KG1 (cell line): ENCODE data around the gene SMIM36.
"Not testable (repeated sequence)": the region's sequence is repeated elsewhere in the genome, so short reads cannot be mapped to it uniquely, and the experiment has no call there.

ENCODE experiments used
- DNase-seq: peaks from one replicate; lab custom pipeline; 2025; lab: John Stamatoyannopoulos, UW

Gene SMIM36

DNA sequence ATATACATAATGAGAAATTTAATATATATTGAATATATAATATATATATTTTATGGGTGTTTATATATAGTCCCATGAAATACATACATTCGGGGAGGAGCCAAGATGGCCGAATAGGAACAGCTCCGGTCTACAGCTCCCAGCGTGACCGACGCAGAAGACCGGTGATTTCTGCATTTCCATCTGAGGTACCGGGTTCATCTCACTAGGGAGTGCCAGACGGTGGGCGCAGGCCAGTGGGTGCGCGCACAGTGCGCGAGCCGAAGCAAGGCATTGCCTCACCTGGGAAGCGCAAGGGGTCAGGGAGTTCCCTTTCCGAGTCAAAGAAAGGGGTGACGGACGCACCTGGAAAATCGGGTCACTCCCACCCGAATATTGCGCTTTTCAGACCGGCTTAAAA, 9.6 kb downstream of the SMIM36 start:
- not testable (repeated sequence) for DNase-seq

GRCh38 chr17:55500103-55500502, 11.1 kb downstream of the SMIM36 start:
- no peak for DNase-seq

- DNase-seq: no peak
Observed at GRCh38 chr17:55496094-55496881, 15.0 kb downstream of the SMIM36 start.

DNA sequence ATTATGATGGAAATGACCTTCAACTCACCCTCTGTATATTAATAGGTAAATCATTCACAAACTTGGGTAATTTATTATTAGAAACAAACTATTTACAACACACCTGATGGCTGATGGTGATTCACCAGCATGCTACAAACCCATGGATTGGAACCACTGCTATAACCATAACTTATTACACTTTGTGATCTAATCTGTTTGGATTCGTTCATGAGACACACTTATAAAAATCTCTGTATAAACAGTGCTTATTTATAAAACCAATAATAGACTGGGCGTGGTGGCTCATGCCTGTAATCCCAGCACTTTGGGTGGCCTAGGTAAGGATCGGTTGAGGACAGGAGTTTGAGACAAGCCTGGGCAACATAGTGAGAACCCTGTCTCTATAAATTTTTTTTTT, 16.0 kb downstream of the SMIM36 start:
- no peak for DNase-seq

DNA sequence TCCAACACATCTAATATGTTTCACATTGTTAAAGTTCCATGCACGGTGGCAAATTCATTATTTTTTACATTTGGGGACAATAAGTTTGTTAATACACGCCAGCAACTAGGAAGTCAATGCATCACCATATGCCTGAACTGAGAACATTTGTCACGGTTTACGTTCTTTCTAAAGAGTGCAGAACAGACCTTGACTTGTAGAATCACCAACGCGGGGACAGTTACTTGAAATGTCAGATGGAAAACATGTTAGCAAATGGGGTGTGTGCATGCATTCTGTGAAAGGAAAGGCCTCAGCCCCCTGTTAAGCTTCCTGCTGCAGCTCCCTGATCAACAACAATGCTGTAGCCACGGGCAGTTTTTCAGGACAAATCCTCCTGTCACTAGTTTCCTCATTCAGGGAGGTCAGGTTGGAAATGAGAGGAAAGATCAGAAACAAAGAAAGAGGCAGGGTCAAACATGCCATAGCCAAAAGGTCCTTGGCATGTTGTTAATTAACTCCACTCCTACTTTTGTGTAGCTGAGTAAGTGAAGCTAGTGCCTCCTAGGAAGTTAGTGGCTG, 18.4 kb downstream of the SMIM36 start:
- DNase-seq: no peak

DNA sequence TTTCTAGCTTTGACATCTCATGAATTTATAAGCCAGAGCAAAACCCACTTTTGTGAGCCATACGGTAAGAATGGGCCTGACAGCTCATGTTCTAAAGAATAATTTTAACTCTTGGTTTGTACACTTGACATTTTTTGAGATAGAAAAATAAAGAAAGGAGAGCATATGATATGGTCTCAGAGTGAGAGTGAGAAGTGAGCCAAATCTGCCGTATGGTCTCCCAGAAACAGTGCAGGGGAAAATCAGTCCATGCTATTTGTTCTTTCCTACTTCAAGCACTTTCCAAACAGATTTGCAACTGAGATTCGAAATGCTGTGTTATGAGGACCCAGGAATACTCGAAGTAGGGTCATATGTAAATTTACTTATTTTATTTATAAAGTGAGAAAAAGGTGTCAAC, 20.9 kb downstream of the SMIM36 start:
- DNase-seq: no peak

DNA sequence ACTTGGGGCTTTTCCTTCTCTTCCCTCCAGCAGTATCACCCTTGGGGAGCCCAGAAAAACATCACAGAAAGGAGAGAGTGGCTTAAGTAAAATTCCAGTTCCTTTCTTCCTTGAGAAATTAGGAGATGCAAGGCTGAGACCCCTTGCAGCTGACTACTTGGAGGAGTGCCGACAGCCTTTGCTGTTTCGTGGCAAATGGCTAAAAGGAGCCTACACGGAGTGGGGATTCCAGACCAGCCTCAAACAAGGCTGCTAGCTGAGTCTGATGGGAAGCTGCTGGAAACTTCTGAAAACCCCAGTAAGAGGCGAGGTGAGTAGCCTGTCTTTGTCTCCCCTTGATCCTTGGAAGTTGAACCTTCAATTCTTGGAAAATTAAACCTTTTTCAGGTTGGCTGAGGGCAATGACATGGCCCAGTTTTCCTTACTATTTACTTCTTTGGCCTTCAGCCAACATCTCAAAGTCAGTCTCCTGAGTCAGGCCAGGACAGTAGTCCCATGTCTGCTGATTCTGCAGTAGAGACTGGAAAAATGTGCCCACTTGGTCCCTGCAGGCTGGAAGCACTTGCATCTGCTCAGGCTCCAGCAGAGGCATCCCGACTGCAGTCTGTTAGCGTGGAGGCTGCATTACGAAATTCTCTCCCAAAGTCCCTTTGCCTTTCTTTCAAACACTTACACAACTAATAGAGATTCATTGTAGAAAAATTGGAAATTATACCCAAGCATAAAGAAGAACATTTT, 23.4 kb downstream of the SMIM36 start:
- no peak for DNase-seq

DNA sequence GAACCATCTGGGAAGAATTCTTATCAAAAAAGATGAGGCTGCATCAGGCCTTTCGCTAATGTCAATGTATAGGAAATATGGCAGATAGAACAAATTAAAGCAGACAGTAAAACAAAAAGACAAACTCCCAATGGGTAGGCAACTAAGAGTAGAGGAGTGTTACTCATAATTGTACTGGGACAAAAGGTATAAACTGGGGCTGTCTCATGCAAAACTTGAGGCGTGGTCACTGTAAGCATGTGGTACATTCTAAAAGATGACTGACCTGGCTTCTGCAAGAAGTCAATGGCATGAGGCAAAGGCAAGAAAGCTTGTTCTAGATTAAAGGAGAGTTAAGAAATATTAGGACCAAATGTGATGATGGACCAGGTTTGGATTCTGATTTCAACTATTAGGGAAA, 26.7 kb downstream of the SMIM36 start:
- DNase-seq: no peak

DNA sequence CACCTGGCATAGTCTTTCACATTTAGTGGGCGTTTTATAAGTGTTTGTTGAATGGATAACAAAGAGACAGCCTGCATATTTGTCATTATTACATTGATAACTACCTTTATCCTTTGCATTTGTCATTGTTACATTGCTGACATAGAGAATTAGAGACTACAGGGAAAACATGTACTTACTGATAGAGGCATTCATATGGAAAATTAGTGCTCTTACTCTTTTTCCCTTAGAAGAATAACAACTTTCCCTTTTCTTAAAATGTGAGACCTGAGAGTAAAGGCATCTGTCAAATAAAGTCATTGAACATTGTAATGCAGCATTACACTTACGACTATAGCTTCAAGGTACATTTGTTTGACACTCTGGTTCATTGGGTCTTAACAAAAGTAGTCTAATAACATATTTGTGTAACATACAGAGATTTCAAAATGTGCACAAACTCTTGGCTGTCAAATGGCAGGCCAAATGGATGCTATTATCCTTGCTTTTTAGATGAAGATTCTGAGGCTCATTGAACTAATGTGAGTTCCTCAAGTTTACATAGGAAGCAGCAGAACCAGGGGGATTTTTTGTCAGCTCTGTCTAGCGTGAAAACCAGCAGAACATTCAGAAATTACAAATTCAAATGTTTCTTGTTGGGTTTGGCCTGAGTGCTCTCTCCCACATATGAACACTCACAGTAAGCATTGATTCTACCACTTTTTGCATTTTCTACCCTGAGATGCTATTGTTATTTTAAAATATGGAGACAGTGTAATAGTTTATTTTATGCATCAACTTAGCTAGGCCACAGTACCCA, 28.5 kb downstream of the SMIM36 start:
- no peak for DNase-seq

GRCh38 chr17:55480631-55481315, 30.5 kb downstream of the SMIM36 start:
- DNase-seq: no peak

GRCh38 chr17:55479903-55480302, 31.3 kb downstream of the SMIM36 start:
- DNase-seq: no peak

DNA sequence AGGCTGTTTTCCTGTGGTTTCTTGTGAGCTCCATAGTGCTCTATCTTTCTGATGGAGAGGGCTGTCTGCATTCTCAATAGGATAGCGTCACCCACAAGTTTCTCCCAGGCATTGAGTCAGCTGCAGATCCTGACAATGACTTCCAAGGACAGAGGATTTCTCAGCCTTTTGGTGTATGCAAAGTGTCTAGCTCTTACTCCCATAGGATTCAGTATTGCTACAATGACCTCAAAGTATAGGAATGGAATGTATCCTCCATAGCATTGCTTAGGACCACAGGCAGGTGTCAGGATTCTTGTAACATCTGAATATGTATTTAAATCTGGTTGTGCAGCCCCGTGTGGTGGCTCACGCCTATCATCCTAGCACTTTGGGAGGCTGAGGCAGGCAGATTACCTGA, 32.3 kb downstream of the SMIM36 start:
- DNase-seq: no peak

- DNase-seq: no peak
Observed at GRCh38 chr17:55466671-55467070, 44.6 kb downstream of the SMIM36 start.

- DNase-seq: not testable (repeated sequence)
Observed at GRCh38 chr17:55465771-55466170, 45.5 kb downstream of the SMIM36 start.

DNA sequence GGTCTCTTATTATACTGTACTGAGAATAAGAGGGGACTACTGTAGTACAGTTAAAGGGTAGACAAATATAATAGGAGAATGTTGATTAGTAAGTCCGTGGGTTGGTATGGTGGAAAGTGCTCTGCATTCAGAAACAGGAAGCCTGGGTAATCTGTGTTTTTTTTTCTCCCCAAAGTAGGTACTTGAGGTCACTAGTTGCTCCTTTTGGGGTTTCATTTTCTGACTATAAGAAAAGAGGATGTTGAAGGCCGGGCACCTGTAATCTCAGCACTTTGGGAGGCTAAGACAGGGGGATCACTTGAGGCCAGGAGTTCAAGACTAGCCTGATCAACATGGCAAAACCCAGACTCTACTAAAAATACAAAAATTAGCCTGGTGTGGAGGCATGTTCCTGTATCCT, 47.7 kb downstream of the SMIM36 start:
- no peak for DNase-seq

DNA sequence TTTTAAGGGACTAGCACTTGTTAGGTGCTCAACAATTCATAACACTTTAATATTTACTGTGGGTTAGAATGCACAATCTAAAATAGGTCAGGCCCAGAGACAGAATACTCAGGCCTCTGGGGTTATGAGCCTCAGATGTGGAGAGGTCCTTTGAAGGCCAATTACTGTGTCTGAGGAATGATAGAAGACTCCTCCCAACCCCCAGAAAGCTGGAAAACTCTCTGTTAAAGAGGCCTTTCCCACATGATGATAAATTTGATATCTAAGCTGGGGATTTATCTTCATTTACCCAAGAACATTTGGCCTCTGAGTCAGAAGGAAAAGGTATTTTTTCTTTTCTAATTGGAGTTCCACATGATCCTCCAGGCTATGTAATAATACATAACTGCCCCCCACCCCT, 48.5 kb downstream of the SMIM36 start:
- DNase-seq: no peak

DNA sequence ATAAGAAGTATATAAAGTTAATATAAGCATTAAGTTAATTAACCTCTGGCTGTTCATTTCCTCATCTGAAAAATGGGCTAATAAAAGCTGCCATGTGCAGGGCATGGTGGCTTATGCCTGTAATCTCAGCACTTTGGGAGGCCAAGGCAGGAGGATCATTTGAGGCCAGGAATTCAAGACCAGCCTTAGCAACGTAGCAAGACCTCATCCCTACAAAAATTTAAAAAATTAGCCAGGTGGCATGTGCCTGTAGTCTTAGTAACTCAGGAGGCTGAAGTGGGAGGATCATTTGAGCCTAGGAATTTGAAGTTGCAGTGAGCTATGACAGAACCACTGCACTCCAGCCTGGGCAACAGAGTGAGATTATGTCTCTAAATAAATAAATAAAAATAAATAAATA, 49.0 kb downstream of the SMIM36 start:
- DNase-seq: no peak

DNA sequence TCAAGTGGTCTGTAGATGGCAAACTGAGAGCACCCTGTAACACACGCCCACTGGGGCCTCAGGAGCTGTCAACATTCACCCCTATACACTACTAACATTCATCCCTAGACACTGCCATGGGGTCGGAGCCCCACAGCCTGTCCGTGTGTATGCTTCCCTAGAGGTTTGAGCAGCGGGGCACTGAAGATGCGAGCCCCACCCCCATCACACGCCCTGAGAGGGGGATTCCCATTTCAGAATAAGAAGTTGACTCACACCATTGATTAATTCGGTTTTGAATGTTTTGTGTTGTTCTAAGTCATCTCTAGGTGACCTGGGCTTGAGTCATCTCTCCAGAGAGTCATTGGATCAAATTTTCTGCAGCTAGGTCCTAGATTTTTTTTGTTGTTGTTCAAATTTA, 52.3 kb downstream of the SMIM36 start:
- no peak for DNase-seq

DNA sequence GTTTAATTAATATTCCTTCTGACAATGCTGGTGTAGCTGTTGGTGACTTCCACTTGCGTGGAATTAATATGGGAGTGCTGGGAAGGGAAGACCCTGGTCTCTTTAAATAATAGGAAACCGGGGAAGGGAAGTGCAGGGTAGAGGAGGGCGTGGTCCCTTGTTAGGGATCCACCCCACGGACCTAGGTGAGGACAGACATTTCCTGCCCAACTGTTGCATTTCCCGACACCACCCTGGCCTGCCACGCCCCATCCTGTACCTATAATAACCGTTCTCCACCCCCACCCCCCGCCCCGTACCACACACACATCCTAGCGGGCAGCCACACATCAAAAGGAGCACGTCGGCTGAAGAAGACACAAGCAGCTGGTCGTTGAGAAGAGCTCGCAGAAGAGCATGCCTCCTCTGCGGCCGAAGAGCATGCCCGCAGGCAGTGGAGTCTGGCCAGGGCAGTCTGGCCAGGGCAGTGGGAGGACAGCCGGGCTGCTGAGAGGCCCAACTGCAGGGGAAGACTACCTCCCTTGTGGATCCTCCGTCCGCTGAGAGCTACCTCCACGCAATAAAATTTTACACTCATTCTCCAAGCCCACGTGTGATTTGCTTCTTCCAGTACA, 52.9 kb downstream of the SMIM36 start:
- DNase-seq: no peak

- no peak for DNase-seq
Observed at GRCh38 chr17:55456307-55457240, 54.7 kb downstream of the SMIM36 start.
